ENCODE results near the gene BCL7C.
"Not testable (repeated sequence)": the region's sequence is repeated elsewhere in the genome, so short reads cannot be mapped to it uniquely, and the experiment has no call there.

Gene BCL7C

DNA sequence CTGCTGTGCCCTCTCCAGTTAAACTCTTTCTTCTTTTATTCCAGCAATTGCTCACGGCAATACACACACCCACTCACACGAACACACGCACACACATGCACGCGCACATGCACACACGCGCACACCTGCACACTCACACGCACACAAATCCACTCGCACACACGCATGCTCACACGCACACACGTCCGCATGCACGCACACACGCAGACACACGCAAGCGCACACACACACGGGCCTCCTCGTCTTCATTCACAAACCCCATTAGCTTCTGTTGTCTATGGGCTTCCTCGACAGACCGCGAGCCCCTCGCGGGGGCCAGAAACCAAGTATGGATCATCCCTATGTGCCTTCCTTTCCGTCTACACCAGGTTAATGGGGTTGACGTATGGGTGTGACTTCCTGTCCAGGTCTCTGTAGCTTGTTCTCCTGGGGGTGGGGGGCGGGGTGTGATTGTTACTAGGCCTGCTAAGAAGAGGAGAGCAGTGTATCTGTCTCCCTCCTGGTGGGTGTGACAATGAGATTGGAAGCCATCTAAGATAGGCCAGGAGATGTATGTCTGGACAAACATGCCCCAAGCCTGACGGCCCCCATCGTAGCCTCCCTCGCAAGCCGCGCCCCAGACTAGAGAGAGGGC, 1.9 kb upstream of the BCL7C start:
- no peak for DNase-seq (ENCODE audit: low read depth in 2 of 2)

DNA sequence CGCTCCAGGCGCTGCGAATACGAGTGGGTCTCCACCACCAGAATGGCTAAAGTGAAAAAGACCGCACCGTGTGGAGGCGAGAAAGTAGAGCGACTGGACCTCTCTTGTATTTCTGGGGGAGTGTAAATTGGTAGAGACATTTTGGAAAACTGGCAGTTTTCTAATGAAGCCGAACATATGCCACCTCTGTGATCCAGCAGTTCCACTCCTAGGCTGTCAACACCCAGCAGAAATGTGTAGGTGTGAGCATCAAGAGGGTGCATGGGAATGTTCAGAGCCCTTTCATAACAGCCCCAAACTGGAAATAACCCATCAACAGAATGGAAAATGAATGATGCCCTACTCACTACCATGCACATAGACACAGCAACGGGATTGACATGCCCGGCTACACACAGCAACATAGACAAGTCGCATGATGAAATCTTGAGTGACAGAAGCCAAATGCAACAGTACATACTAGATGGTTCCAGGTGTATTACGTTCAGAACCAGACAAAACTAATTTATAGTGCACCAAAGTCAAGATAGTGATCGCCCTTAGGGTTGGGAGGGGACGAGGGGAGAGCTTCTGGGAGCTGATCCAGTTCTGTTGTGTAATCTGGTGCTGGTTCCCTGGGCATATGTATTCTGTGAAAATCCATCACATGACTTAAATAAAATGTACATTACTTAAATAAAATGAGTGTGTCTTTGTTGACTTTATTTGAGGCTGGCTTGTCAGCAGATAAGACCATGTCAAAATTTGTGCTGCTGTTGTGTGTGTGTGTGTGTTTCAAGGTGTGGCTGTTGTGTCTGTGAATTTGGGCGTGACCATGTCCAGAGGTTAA, 877 bp upstream of the BCL7C start:
- DNase-seq (ENCODE audit: low read depth in 2 of 2), result no peak

DNA sequence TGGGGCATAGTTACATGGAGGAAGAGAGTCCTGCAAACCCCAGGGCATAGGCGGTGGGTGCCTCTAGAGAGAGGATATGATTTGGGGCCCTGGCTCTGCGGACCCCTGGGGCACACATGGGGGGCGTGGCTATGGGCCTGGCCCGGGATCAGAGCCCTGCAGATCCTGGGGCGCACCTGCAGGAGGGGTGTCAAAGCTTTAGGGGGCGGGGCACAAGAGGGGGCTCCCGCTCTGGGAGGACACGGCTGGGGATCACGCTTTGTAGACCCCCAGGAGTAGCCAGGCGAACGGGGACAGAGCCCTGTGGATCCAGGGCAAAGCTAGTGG, 497 bp downstream of the BCL7C start:
- no peak for DNase-seq (ENCODE audit: low read depth in 2 of 2)

DNA sequence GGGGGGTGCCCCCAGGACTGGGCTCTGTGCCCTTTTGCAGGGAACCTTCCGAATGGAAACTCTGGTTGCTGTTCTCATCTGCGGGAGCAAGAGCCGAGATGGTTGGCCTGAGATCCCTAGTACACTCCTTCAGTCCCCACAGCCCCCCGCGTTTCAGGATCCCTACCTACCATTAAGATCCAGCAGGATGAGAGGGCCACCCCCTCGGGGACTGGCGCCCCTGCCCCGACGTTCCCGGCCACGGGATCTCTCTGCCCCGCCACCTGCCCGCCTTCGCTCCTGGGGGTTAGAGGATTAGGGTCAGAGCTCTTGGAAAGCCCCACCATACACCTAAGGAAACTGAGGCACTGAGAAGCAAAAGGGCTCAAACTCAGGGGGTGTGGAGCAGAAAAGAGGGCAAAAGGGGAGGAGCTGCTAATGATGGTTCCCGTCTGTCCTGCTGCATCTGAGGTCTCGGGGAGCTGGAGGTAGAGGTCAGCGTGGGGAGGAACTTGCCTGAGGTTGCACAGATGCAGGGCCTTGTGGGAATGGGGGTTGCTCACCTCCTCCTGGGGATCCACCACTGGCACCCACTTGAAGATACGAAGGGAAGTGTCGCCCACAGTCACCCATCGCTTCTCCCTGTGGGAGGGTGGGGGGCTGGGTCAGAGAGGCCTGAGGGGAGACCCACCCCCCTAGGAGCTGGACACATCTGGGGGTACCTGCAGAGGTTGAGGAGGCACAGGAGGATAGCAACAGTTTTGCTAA, 1.0 kb downstream of the BCL7C start:
- DNase-seq (ENCODE audit: low read depth in 2 of 2), result no peak

DNA sequence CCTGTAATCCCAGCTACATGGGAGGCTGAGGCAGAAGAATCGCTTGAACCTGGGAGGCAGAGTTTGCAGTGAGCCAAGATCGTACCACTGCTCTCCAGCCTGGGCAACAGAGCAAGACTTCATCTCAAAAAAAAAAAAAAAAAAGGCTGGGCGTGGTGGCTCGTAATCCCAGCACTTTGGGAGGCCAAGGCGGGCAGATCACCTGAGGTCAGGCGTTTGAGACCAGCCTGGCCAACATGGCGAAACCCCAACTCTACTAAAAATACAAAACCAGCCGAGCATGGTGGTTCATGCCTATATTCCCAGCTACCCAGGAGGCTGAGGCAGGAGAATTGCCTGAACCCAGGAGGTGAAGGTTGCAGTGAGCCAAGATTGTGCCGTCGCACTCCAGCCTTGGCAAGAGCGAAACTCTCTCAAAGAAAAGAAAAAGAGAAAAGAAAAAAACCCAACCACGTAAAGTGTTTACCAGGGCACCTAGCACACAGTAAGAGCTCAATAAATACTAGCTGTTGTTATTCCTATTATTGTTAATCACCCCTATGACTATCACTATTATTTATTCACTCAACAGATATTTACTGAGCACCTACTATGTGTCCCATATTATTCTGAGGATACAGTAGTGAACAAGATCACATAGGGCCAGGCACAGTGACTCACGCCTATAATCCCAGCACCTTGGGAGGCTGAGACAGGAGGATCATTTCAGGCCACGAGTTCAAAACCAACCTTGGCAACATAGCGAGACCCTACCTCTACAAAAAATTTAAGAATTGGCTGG, 2.6 kb downstream of the BCL7C start:
- not testable (repeated sequence) for DNase-seq (ENCODE audit: low read depth in 2 of 2)

DNA sequence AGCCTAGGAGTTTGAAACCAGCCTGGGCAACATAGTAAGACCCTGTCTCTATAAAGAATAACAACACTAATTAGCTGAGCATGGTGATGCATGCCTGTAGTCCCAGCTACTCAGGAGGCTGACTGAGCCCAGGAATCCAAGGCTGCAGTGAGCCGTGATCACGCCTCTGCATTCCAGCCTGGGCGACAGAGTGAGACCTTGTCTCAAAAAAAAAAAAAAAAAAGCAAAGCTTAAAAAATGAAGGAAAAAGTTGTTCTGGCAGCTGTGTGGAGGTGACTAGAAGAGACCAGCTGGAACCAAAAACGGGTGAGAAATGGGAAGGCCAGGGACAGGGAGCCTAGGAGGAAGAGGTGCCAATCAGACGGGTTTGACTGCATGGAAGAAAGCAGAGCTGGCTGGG, 4.2 kb downstream of the BCL7C start:
- no peak for DNase-seq (ENCODE audit: low read depth in 2 of 2)

DNA sequence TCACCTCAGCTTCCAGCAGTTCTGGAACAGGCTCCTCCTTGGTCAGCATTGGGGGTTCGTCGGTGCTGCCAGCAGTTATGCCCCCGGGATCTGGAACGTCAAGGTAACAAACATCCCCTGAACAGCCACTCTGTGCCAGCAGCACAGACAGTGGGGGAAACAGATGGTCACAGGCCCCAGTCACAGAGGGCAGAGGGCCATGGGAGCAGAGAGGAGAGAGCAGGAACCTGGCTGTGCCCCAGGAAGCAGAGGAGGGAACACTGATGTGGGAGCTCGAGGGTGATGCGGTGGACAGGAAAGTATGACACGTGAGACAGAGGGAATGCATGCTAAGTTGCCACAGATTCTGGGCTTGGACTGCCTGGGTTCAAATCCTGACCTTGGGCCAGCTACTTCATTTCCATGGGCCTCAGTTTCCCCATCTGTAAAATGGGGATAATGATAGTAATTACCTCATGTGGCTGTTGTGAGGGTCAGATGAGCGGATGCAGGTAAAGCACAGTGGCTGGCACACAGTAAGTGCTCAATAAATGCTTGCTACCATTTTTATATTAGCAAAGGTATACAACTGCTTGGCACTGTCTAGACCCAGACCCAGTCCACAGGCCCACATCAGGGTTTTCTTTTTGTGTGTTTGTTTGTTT, 4.9 kb downstream of the BCL7C start:
- DNase-seq (ENCODE audit: low read depth in 2 of 2), result no peak

DNA sequence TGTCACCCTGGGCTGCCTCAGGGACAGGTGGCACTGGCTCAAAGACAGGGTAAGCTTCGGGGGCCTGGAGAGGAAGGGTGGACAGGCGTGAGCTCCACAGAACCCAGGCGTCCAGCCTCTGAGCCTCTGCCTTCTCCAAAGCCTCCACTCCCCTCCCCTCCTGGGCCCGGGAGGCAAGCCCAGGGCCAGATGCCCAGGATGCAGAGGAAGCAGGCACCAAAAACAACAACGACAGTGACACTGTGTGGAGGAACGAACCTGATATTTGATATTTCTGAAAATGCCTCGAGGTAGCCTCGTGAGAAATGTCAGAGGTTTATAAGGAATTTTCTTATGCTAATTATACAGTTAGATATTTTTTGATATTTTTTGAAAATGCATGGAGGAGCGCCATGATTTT, 6.0 kb downstream of the BCL7C start:
- no peak for DNase-seq (ENCODE audit: low read depth in 2 of 2)

DNA sequence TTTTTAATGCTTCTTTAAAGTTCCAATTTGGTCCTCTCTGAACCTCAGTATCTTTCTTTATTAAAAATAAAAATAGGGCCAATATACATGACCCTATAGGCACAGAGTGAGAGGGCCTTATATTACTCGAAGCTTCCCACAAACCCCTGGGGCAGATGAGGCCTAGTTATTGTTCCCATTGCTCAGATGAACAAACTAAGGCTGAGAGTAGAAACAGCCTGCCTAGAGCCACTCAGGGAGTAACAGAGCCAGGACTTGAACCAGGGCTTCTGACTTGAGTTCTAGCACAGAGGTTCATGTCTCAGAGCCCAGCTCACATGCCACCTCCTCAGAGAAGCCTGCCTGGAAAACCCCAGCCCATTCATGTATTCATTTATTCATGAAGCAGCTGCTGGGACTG, 7.7 kb downstream of the BCL7C start:
- DNase-seq (ENCODE audit: low read depth in 2 of 2), result no peak

DNA sequence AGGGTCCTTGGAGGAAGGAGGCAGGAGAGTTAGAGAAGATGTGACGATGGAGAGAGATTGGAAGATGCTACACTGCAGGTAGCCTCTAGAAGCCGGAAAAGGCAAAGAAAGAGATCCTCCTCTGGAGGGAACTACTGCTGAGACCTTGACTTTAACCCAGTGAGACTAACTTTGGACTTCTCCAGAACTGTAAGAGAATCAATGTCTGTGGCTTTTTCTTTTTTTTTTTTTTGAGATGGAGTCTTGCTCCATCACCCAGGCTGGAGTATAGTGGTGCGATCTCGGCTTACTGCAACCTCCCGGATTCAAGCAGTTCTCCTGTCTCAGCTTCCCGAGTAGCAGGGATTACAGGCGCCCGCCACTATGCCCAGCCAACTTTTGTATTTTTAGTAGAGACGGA, 8.7 kb downstream of the BCL7C start:
- no peak for DNase-seq (ENCODE audit: low read depth in 2 of 2)

DNA sequence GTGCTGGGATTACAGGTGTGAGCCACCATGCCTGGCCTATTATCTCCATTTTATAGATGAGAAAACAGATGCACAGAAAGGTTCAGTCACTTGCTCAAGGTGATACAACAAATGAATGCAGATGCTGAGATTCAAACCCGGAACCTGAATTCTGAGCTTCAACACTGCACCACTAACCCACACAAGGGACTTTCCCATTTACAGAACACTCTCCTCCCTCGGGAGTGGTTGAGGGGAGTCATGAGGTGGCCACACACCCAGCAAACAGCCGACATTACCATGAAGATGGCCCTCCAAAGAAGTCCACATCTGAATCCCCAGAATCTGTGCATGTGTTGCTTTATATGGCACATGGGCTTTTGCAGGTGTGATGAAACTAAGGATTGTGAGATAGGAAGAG, 9.1 kb downstream of the BCL7C start:
- DNase-seq (ENCODE audit: low read depth in 2 of 2), result no peak

DNA sequence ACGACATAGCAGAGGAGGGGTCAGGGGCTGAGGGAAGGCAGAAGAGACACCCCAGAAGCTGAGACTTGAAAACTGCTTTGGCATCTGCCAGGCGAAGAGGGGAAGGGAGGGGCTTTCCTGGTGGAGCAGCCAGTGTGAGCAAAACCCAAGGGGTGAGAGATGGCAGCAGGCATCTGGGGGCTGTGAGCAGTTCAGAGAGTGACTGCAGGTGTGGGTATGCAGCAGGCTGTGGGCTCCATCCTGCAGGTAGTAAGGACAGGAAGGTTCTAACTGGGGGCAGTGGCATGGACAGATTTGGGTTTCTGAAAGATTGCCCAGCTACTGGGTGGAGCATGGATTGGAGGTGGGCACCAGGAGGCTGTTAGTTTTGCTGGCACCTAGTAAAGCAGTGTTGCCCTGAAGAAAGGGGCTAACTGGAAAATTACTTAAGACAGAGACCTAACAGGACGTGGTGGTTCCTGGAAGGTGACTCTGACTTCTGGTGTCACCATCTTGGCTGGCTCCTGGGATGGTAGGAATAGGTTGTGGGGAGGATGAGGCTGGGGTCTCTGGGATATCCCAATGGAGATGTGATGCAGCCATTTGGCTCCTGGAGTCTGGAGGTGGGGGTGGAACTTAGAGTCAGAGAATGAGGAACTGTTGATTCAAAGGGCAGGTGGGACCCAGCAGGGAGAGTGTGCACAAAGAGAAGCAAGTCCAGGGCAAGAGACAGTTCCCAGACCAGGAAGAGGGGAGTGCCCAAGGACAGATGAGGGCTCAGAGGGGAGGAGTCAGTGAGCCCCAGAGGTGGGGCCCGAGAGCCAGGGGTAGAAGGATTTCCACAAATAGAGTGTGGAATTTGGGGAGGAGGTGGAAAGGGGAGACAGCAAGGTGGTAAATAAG, 11.2 kb downstream of the BCL7C start:
- DNase-seq (ENCODE audit: low read depth in 2 of 2), result no peak

DNA sequence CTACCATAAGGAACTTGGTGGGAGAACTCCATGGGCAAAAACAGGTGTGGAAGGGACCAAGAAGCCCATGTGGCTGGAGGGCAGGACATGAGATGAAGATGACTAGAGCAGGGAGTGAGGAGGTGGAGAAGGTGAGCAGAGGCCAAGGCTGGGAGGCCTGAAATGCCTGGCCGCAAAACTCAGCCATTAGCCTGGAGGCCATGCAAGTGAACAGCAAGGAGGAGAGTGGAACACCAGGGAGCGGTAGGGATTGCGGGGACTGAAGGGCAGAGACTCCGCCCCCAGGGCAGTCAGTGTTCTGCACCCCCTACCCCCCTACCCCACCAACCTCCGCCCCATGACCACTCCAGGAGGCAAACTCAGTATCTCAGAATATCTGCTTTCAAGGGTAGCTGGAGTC, 17.0 kb downstream of the BCL7C start:
- DNase-seq (ENCODE audit: low read depth in 2 of 2), result no peak

DNA sequence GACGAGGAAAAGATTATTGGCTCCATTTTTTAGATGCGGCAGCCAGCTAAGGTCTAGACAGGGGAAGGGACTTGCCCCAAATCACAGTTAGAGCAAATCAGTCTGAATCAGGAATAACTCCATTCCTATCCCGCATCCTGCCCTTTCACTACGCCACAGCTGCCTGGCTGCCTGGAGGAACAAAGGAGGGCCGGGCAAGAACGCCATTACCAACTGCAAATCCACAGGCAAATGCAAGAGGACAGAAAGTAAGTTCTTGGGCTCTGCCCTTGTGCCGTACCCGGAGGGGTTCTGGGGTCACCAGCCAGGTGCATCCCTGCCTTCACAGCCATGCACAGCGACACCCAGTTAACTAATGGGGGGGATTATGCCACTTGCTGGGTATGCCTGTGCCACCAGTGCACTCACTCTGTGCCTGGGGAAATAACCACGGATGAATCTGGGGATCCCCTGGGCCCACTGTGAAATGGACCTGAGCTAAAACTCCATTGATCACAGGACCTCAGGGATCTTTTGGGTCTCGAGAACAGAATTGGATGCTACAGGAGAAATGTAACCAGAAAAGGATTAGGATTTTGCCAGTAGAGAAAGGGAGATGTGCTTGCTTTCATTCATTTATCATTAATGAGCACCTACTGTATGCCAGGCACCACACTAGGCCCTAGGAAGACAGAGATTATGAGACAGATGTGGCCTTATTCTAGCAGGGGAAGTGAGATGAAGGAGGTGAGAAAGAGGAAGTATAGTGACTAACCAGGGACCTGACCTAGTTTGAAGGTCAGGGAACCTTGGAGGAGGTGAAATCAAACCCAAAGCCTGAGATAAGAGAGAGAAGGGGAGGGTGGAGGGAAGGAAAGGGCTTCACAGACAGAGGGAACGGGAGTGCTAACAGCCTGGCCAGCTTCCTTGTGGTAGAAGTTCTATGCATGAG, 17.7 kb downstream of the BCL7C start:
- no peak for DNase-seq (ENCODE audit: low read depth in 2 of 2)

DNA sequence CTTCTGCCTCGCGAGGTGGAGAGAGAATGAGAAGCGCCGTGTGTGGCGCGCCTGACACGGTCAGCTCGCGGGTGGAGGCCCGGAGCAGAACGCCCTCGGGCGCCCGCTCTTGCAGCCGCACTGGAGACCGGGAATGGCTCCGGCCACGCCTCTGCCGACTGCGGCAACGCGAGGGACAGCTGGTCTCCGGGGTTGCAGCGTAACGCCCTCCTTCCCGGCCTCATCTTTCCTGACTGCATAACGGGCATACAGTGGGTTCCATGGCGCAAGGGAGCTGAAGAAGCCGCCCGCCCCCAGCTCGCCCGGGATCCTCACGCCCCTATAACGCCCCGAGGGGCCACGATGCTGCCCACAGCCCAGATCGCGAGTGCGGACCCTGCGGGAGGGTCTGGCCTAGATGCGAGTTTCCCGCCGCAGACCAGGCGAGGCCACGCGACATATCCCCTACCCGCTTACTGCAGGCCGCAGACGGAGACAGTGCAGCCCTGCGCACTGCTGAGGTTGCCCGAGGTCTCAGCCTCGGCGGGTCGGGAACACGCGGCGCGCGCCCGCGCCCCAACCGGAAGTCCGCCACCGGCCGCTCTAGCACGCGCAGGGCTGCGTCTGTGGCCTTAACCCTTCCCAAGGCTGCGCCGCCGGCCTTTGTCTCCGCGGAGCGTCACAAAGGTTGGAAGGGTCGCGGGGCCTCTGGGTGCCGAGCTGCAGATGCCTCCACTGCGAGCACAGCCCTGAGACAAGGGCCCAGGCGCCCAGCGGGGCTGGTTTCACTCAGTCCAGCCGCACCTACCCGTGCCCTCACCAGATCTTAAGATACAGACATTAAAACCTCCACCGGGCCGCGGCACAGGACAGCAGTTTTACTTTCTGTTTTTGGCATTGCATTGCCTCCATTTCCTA, 18.8 kb downstream of the BCL7C start:
- peak; percentile 82 to 84 for DNase-seq (ENCODE audit: low read depth in 2 of 2)

DNA sequence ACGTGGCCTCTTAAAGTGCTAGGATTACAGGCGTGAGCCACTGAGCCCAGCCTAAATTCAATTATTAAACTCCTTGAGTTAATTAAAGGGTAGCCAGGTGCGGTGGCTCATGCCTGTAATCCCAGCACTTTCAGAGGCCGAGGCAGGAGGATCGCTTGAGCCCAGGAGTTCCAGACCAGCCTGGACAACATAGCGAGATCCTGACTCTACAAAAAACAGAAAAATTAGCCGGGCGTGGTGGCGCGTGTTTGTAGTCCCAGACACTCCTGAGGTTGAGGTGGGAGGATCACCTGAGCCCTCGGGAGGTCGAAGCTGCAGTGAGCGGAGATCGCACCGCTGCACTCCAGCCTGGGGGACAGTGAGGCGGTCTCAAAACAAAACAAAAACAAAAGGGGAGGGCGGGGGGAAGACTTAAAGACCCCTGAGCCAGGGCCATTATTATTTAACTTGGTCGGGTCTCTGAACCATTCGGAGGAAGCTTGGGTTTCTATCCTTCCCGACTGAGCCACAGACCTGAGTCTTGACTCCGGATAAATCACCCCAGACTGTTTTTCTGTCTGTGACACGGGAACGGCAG, 19.5 kb downstream of the BCL7C start:
- no peak for DNase-seq (ENCODE audit: low read depth in 2 of 2)

DNA sequence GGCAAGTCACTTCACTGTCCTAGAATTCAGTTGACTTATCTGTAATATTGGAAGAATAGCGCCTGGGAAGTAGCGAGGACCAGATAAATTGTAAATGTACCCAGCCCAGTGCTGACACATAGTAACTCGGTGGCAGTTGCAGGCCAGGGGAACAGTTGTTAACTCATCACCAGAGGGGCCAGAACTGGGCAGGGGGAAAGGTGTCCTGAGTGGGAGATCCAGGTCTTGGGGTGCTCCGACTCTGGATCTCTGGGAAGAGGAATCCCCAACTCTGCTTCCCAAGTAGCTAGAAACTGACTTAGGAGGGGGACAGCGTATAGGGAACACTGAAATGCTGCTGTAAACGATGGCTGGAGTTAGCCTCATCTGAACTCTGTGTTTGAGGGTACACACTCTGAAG, 23.0 kb downstream of the BCL7C start:
- DNase-seq (ENCODE audit: low read depth in 2 of 2), result no peak

DNA sequence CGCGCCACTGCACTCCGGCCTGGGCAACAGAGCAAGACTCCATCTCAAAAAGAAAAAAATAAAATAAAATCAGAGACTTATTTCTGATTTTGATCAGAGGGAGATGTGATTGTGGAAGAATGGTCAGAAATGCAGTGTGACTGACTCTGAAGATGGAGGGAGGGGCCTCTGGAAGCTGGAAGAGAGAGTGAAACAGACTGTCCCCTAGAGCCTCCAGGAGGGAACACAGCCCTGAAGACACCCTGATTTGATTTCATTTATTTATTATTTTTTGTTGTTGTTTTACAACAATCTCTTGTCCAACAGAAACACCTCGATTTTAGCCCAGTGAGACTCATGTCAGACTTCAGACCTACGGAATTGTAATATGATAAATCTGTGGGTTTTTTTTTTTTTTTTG, 26.1 kb downstream of the BCL7C start:
- no peak for DNase-seq (ENCODE audit: low read depth in 2 of 2)
